GM21360 (cell line): Measurements from ENCODE around the gene ANXA2R.
"Not testable (repeated sequence)": the region's sequence is repeated elsewhere in the genome, so short reads cannot be mapped to it uniquely, and the experiment has no call there.

Source experiments
- ATAC-seq: cut with Tn5 transposase; IDR thresholded peaks from one replicate; pipeline ENCODE4 v1.9.1; 2021; ENCODE audit warnings: mild to moderate bottlenecking, moderate library complexity; ENCODE audit not compliant: unreplicated experiment

ANXA2R gene

DNA sequence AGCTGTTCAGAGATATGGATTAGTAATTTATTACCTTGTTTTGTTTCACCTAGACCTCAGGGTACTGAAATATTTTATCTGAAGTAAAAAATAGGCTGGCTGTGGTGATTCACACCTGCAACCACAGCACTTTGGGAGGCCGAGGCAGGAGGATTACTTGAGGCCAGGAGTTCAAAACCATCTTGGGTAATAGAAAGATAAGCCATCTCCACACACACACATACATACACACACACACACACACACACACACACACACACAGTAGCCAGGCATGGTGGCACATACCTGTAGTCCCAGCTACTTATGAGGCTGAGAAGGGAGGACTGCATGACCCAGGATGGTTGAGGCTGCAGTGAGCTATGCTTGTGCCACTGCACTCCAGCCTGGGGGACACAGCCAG is 3.7 kb downstream of the ANXA2R start:
- ATAC-seq, result no peak

DNA sequence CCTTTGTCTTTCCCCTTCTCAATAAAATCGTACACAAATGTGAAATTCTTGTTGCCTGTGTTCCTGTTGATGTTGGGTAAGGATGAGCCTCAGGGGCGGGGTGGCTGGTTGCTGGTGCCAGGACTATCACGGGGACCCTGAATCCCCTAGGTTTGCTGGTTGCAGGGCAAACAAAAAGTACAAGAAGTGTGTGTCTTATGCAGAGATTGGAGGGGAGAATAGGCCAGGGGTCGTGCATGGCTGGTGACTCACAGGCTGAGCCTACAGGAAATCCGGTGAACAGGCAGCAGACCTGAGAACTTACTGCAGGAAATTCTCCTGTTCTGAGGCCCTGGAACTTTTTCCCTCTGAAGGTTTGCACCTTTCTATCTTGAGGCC is 5.5 kb downstream of the ANXA2R start:
- no peak for ATAC-seq

GRCh38 chr5:43033841-43034590 is 6.1 kb downstream of the ANXA2R start:
- no peak for ATAC-seq

DNA sequence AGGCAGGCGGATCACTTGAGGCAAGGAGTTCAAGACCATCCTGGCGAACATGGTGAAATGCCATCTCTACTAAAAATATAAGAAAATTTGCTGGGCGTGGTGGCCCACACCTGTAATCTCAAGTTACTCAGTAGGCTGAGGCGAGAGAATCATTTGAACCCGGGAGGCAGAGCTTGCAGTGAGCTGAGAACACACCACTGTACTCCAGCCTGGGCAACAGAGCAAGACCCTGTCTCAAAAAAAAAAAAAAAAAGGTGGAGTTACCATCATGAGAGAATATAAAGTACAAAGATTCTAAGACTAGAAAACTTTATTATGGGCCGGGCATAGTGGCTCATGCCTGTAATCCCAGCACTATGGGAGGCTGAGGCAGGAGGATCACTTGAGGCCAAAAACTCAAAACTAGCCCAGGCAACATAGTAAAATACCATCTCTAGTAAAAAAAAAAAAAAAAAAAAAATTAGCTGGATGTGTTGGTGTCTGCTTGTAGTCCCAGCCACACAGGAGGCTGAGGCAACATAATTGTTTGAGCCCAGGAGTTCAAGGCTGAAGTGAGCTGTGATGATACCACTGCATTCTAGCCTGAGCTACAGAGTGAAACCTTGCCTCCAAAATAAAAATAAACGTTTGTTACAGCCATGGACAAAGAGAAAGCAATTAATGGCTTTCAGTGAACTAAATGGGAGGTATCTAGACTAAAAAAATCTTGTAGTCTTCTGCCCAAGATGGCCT is 12.9 kb downstream of the ANXA2R start:
- no peak for ATAC-seq

- not testable (repeated sequence) for ATAC-seq
Measured at GRCh38 chr5:43025184-43025950, 14.8 kb downstream of the ANXA2R start.

DNA sequence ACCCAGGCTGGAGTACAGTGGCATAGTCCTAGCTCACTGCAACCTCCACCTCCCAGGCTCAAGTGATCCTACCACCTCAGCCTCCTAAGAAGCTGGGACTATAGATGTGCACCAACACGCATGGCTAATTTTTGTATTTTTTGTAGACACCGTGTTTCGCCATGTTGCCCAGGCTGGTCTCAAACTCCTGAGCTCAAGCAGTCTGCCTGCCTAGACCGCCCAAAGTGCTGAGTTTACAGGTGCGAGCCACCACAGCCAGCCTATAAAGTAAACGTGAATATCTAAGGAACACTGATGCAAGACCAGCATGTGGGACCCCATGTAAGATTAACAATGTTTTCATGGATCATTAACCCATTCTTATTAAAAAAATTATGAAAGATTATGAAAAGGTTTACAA is 15.9 kb downstream of the ANXA2R start:
- no peak for ATAC-seq

GRCh38 chr5:43021151-43021550 is 19.0 kb downstream of the ANXA2R start:
- ATAC-seq, result no peak

GRCh38 chr5:43020399-43020746 is 19.7 kb downstream of the ANXA2R start:
- peak; percentile 12 for ATAC-seq

GRCh38 chr5:43019614-43020398 is 20.3 kb downstream of the ANXA2R start:
- peak; percentile 68 for ATAC-seq

GRCh38 chr5:43019291-43019613 is 20.9 kb downstream of the ANXA2R start:
- ATAC-seq, result no peak

- no peak for ATAC-seq
Measured at GRCh38 chr5:43017428-43017815, 22.7 kb downstream of the ANXA2R start.

GRCh38 chr5:43016217-43016779 is 23.8 kb downstream of the ANXA2R start:
- ATAC-seq, result no peak

DNA sequence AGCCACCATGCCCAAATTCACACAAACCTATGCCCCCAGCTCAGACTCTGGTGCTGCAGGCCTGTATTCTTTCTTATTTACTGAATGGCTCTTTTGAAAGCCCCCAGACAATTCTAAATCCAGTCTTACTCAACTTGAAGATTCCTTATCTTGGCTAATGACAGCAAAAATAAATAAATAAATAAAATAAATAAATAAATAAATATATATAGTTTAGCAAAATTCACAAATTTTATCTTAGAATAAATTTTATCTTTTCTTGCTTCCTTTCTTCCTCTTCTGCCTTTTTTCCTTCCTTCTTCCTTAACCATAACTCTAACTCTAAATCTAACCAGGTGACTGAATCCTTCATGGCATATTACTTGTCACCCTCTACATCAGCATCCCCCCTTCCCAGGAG is 25.6 kb downstream of the ANXA2R start:
- no peak for ATAC-seq

DNA sequence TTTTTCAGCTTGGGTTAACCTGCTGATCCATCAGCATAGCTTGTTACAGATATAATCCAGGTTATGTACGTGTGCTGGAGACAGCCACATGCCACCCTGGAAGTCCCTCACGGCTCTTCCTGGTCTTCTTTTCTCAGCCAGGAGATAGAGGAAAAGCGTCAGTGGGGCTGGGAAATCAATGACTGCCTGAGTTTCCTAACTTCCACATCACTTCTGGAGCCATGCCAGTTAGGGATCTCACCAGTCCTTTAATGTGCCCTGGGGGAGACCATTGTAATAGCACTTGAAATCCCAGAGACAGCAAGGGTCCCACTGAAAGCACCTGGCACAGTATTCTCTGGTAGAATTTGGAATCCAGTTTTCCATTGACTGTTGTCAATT is 29.2 kb downstream of the ANXA2R start:
- no peak for ATAC-seq

DNA sequence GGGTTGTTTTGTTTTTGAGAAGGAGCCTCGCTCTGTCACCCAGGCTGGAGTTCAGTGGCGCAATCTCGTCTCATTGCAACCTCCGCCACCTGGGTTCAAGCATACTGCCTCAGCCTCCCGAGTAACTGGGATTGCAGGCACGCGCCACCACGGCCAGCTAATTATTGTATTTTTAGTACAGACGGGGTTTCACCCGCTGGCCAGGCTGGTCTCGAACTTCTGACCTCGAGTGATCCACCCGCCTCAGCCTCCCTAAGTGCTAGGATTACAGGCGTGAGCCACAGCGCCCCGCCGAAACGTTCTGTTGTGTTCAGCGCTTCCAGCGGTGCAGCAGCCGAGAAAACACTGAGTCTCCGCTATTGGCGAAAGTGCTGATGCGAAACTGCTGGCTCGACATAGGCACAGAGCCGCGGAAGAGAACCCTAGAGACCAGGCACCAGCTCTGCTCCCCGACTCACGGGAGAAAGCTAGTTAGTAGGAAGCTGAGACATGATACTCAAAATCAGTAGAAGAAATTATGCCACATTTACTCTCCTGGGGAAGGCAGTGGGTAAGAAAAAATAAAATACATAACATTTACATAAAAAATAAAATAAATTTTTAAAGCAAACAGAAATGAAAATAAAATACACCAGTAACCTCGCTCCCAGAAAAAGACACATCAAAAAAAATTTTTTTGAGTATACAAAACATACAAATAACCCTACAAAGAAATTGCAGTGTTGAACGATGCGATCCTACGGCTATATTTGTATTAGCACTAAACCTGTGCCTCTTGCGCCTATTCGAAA is 31.6 kb downstream of the ANXA2R start:
- ATAC-seq, result peak; percentile 41

DNA sequence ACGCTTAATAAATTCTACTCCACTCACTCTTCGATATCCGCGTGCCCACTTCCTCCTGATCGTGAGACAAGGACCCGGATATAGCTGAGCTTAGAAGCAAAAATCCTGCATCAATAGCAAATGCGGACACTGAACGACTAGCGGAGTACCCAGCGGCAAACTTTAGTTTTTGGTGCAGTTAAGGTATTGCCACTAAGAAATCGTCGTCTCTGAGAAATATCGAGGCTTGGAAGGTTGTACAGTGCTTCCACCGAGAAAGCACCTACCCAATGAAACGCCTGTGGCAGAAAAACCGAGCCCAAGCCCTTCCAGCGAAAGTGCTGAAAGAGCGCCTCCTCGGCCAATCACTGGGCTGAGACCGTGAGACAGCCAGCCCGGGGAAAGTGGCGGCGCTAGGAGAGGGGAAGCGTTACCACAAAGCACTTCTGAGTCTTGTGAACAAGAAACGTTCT is 32.2 kb downstream of the ANXA2R start:
- ATAC-seq, result peak; percentile 40

GRCh38 chr5:43007246-43007910 is 32.7 kb downstream of the ANXA2R start:
- peak; percentile 19 for ATAC-seq

GRCh38 chr5:43006424-43007202 is 33.5 kb downstream of the ANXA2R start:
- no peak for ATAC-seq

DNA sequence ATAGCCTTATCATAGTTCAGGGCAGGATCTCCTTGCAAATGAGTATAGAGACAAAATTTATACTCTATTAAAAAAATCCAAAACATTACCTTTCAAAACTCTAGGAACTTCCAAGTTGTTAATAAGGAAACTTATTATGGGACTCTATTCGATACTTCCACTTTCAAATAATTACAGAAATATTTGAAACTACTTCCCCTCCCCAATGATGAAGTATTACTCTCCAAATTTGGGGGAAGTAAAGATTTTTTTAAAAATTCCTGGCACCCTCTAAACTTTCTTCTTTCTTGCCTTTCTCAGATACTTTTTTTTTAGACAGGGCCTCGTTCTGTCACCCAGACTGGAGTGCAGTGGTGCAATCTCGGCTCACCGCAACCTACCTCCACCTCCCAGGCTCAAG is 35.1 kb downstream of the ANXA2R start:
- ATAC-seq, result no peak
